Astrocyte of the cerebellum (primary cell): ENCODE results near the gene CD40LG.

ENCODE experiments used
- DNase-seq: peaks from one replicate; pipeline ENCODE4 v3.0.0-alpha.2; 2011; ENCODE audit warnings: low read depth
- H3K4me3 ChIP-seq: 2 replicates; pipeline ENCODE4 v1.5.1; 2011; ENCODE audit warnings: mild to moderate bottlenecking, low read depth, low read length, moderate library complexity
- in situ Hi-C: cut with HindIII; loops from 2 replicates; pipeline ENCODE4 v1.10.0; 2017; ENCODE audit warnings: low sequenced_read_pairs
- TF ChIP-seq, protein P1 (sequence below): IDR thresholded peaks from 2 replicates; pipeline ENCODE4 v1.5.1; 2012; ENCODE audit warnings: low read length, low read depth, moderate library complexity, mild to moderate bottlenecking; ENCODE audit errors: missing control alignments

Gene CD40LG

DNA sequence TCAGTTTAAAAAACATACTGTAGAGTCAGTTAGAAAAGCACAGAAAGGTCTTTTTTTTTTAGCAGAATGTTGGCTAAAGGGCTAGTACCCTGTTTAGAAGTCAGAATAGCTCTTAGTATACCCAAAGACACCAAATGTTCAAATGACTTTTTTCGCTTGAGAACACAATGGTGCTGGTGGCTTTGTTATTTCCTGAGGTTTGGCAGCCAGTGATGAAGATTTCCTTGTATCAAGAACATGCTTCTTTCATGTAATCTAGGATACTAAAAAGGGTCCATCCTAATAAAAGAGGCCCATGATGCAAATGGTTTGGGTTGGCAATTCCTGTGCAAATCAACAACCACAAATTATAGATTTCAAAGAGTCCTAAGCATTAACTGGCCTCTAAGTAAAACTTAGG lies 21.1 kb upstream of the CD40LG start:
- H3K4me3 ChIP-seq = no peak overlapping the region
- DNase-seq = no peak
- TF ChIP-seq, protein P1, sequence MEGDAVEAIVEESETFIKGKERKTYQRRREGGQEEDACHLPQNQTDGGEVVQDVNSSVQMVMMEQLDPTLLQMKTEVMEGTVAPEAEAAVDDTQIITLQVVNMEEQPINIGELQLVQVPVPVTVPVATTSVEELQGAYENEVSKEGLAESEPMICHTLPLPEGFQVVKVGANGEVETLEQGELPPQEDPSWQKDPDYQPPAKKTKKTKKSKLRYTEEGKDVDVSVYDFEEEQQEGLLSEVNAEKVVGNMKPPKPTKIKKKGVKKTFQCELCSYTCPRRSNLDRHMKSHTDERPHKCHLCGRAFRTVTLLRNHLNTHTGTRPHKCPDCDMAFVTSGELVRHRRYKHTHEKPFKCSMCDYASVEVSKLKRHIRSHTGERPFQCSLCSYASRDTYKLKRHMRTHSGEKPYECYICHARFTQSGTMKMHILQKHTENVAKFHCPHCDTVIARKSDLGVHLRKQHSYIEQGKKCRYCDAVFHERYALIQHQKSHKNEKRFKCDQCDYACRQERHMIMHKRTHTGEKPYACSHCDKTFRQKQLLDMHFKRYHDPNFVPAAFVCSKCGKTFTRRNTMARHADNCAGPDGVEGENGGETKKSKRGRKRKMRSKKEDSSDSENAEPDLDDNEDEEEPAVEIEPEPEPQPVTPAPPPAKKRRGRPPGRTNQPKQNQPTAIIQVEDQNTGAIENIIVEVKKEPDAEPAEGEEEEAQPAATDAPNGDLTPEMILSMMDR = no peak
- in situ Hi-C loops = no loop called here

DNA sequence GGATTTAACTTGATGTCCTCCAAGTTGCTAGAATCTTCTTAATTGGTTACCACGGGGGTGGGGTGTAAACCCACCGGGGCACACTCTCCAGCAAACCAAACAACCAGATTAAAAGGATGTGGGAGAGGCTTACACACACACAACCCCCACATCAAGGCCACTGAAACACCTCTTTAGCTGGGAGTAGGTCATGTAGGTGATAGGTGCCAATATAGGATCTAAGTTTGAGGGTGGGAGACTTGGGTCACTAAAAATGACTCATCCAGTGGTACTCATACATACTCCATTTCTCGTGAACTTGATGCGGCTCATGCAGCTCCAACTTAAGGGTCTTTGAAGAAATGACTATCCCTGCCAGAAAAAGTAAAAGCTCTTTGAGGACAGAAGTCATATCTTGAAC lies 20.5 kb upstream of the CD40LG start:
- H3K4me3 ChIP-seq = no peak overlapping the region
- no peak for DNase-seq
- TF ChIP-seq, protein P1 = no peak
- in situ Hi-C loops = no loop called here

DNA sequence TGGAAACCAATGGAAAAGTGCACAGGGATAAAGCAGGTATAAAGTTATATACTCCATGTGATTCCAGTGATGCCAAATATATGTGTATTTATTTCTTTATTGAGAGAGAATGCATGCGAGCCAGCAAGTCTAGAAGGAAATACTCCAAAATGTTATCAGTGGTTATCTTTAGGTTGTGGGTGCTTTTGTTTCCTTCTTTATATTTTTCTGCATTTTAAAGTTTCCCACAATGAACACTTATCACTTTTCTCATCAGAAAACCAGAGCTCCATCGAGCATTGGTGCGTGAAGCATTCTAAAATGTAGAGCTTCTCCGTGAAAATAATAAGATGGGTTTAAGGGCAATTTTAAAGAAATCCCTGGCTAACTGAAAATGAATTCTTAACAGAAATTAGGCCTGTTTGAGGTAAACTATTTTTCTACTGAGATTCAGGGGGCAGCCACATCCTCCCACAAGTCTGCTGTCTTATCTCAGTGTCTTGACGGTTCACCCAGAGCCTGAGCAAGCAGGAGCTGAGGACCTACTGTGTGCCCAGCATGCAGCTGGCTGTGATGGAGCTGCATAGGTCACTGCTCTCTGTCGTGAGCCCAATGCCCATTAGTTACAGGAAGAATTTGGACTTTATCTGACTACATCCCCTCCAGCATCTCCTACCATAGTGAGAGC lies 18.7 kb upstream of the CD40LG start:
- DNase-seq = no peak
- in situ Hi-C loops = no loop called here

DNA sequence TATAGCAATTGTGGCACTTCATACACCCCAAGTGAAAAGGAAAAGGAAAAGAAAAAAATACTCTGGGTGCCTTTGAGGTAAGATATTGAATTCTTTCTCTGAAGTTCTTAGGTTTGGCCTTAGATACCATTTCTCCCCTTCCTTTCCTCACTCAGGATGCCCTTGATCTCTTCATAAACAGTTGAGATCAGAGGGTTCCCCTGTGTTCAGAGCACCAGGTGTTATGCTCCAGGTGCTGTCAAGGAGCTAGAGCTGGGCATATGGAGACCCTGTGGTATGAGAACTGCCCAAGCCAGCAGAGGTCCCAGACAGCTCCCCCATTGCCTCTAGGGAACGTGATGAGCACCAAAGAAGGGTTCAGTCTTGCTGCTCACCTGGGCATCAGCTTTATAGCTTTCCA lies 17.1 kb upstream of the CD40LG start:
- TF ChIP-seq, protein P1 = no peak
- in situ Hi-C loops = no loop called here
- H3K4me3 ChIP-seq = no peak overlapping the region
- DNase-seq = no peak

More for the DNA sequence above, 18.7 kb upstream of the CD40LG start:
- no peak overlapping the region for H3K4me3 ChIP-seq
- TF ChIP-seq, protein P1 = no peak

DNA sequence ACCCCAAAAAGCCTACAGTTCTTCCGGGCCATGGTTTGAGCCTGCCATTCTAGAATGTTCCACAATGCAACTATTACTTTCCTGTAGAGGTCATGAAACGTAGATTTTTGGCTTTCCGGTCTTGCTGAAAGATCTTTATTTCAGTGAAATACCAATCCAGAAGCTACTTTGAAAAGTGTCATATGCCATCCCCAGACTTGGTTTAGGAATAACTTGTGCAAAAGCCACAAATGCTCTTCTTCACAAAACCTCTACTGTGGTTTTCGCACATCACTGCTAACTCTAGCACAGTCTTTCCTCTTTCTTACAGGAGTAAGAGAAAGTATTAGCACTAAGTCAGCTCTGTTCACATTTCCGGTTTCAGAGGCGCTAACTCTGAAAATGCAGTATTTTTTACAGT lies 12.7 kb upstream of the CD40LG start:
- in situ Hi-C loops = no loop called here
- H3K4me3 ChIP-seq = no peak overlapping the region
- TF ChIP-seq, protein P1 = no peak
- no peak for DNase-seq

DNA sequence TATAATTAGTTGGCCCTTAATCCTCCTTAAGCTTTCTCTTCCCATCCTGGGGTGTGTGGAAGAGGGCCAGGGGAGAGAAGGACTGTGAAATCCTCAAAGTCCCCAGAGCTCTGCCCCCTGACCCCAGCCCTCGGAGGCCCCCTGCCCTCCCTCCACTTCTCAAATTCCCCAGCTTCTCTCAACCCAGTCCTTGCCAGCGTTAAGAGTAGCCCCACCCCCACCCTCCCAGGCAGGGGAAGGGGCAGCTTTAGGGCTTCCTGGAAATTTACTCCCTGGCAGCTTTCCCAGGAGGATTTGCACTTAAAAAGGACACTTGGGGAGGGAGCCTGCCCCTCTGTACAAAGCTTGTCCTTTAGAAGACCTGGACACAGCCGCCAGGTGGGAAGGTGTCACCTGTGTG lies 11.8 kb upstream of the CD40LG start:
- TF ChIP-seq, protein P1 = no peak

More for the DNA sequence above, 11.8 kb upstream of the CD40LG start:
- in situ Hi-C loops = no loop called here
- H3K4me3 ChIP-seq = no peak overlapping the region
- DNase-seq = no peak
